Measurements from ENCODE around the gene TFEB. TPM values are rescaled to one million over a fixed set of nuclear protein-coding genes. Genes with fewer than 3 reads are reported as not detected.
A peak's percentile ranks its signal among the peaks of the same experiment; 100 is the strongest.

The TFEB gene
- total RNA-seq, 1 experiment from 2014 or later = 7.3 TPM

- intact Hi-C loops (cut with micrococcal nuclease; ENCODE audit: unreplicated experiment) = no loop called here
- no peaks in the 10 kb centered on the region for H3K36me3 ChIP-seq (ENCODE audit: low read depth)
- POLR2A ChIA-PET (ENCODE audit: unreplicated experiment) = interaction anchor here (0.6 to 0.8 kb wide), 4 partner anchors 17 to 1320 kb away, joined by 3 to 6 read pairs (median 4); partner anchors contain the start of gene CUL7
Observed at GRCh38 chr6:41733707-41734665, 1.4 kb downstream of the TFEB start.

GRCh38 chr6:41733360-41733706, 2.1 kb downstream of the TFEB start:
- Histone ChIP-seq H3K36me3 (ENCODE audit: low read depth) (no peaks in the 10 kb centered on the region), H3K27ac (no peak overlapping the region), H4K20me1 (ENCODE audit: insufficient read depth) (no peaks in the 10 kb centered on the region; the same call in 1 of the 2 replicates), H2AFZ (no peak overlapping the region), H3K79me2 (ENCODE audit: low read depth) (no peaks in the 10 kb centered on the region), H3K4me2 (peak overlapping the region; percentile 77), H3K9me3 (ENCODE audit: insufficient read depth, low read depth) (no peaks in the 10 kb centered on the region), H3K4me1 (replicated peaks; ENCODE audit: insufficient read depth) (peaks cover 13% of the 10 kb centered on the region; the same call in 1 of the 2 replicates), H3K27me3 (ENCODE audit: insufficient read depth, low read depth) (no peaks in the 10 kb centered on the region), H3F3A (ENCODE audit: insufficient read depth, low read depth) (no peaks in the 10 kb centered on the region; the same call in 1 of the 2 replicates), H3K4me3 (peak overlapping the region; percentile 57; the same call in 1 of the 2 replicates), H3K9me2 (ENCODE audit: insufficient read depth) (no peaks in the 10 kb centered on the region)
- no peak for TF ChIP-seq EZH2 (IDR thresholded peaks at IDR 0.05; ENCODE audit: low read depth)
- TF ChIP-seq CTCF (conservative IDR thresholded peaks at IDR 0.05) = no peak
- intact Hi-C loops (cut with micrococcal nuclease; ENCODE audit: unreplicated experiment) = no loop called here
- TSS peak; percentile 62 for BruUV-seq (replicated peaks)
- ChIA-PET CTCF (interaction anchor here (0.6 to 1.4 kb wide), 4 partner anchors 54 to 541 kb away, joined by 3 to 7 read pairs (median 3); partner anchors contain the start of genes BYSL, MED20 and TOMM6), POLR2A (ENCODE audit: unreplicated experiment) (interaction anchor here (0.5 to 0.6 kb wide), 3 partner anchors 16 to 163 kb away, joined by 3 to 6 read pairs (median 6); no protein-coding TSS in a partner anchor)
- no peak for DNase-seq

More at GRCh38 chr6:41733707-41734665, 1.4 kb downstream of the TFEB start:
- no peaks in the 10 kb centered on the region for H3K9me3 ChIP-seq (ENCODE audit: insufficient read depth, low read depth)
- H3K27ac ChIP-seq = no peak overlapping the region
- CTCF ChIA-PET = interaction anchor here (0.6 to 1.4 kb wide), 10 partner anchors 21 to 542 kb away, joined by 3 to 12 read pairs (median 4); partner anchors contain the start of genes BYSL, MED20 and TOMM6
- H4K20me1 ChIP-seq (ENCODE audit: insufficient read depth) = no peaks in the 10 kb centered on the region; the same call in 1 of the 2 replicates
- BruUV-seq (replicated peaks) = no TSS peak
- peak overlapping the region; percentile 71 for H2AFZ ChIP-seq
- peak overlapping the region; percentile 77 for H3K4me2 ChIP-seq
- H3K4me3 ChIP-seq = peak overlapping the region; percentile 57
- peaks cover 3% of the 10 kb centered on the region; the same call in 1 of the 2 replicates for H3F3A ChIP-seq (ENCODE audit: insufficient read depth, low read depth)
- no peaks in the 10 kb centered on the region for H3K79me2 ChIP-seq (ENCODE audit: low read depth)
- no peaks in the 10 kb centered on the region for H3K9me2 ChIP-seq (ENCODE audit: insufficient read depth)
- no peak for TF ChIP-seq EZH2 (IDR thresholded peaks at IDR 0.05; ENCODE audit: low read depth)
- TF ChIP-seq CTCF (conservative IDR thresholded peaks at IDR 0.05) = no peak
- DNase-seq = peak in 1 of 2 experiments; percentile 69
- H3K4me1 ChIP-seq (replicated peaks; ENCODE audit: insufficient read depth) = peaks cover 13% of the 10 kb centered on the region; the same call in 1 of the 2 replicates
- H3K27me3 ChIP-seq (ENCODE audit: insufficient read depth, low read depth) = no peaks in the 10 kb centered on the region

- CTCF ChIA-PET = interaction anchor here (0.9 to 1.4 kb wide), 2 partner anchors 54 to 188 kb away, joined by 3 read pairs; partner anchors contain the start of genes BYSL, MED20 and TOMM6
- no TSS peak for BruUV-seq (replicated peaks)
- Histone ChIP-seq H3K36me3 (ENCODE audit: low read depth) (no peaks in the 10 kb centered on the region), H3K4me3 (no peak overlapping the region), H3K4me2 (peak overlapping the region; percentile 77), H4K20me1 (ENCODE audit: insufficient read depth) (no peaks in the 10 kb centered on the region; the same call in 1 of the 2 replicates), H3F3A (ENCODE audit: insufficient read depth, low read depth) (no peaks in the 10 kb centered on the region; the same call in 1 of the 2 replicates), H3K79me2 (ENCODE audit: low read depth) (no peaks in the 10 kb centered on the region), H3K9me2 (ENCODE audit: insufficient read depth) (no peaks in the 10 kb centered on the region), H3K27me3 (ENCODE audit: insufficient read depth, low read depth) (no peaks in the 10 kb centered on the region), H3K4me1 (replicated peaks; ENCODE audit: insufficient read depth) (0 out of 2 replicates have a peak, but pooled peaks cover 13% of the 10 kb centered on the region), H2AFZ (no peak overlapping the region), H3K9me3 (ENCODE audit: insufficient read depth, low read depth) (no peaks in the 10 kb centered on the region), H3K27ac (no peak overlapping the region)
- TF ChIP-seq CTCF (conservative IDR thresholded peaks at IDR 0.05) (no peak), EZH2 (IDR thresholded peaks at IDR 0.05; ENCODE audit: low read depth) (no peak)
- POLR2A ChIA-PET (ENCODE audit: unreplicated experiment) = interaction anchor here (0.5 kb wide), 1 partner anchor 163 kb away, joined by 6 read pairs; no protein-coding TSS in a partner anchor
- intact Hi-C loops (cut with micrococcal nuclease; ENCODE audit: unreplicated experiment) = no loop called here
- no peak for DNase-seq
Observed at GRCh38 chr6:41732591-41733359, 2.6 kb downstream of the TFEB start.
